ENCODE results near the gene ZP3.
"Not testable (repeated sequence)": the region's sequence is repeated elsewhere in the genome, so short reads cannot be mapped to it uniquely, and the experiment has no call there.

The ZP3 gene

DNA sequence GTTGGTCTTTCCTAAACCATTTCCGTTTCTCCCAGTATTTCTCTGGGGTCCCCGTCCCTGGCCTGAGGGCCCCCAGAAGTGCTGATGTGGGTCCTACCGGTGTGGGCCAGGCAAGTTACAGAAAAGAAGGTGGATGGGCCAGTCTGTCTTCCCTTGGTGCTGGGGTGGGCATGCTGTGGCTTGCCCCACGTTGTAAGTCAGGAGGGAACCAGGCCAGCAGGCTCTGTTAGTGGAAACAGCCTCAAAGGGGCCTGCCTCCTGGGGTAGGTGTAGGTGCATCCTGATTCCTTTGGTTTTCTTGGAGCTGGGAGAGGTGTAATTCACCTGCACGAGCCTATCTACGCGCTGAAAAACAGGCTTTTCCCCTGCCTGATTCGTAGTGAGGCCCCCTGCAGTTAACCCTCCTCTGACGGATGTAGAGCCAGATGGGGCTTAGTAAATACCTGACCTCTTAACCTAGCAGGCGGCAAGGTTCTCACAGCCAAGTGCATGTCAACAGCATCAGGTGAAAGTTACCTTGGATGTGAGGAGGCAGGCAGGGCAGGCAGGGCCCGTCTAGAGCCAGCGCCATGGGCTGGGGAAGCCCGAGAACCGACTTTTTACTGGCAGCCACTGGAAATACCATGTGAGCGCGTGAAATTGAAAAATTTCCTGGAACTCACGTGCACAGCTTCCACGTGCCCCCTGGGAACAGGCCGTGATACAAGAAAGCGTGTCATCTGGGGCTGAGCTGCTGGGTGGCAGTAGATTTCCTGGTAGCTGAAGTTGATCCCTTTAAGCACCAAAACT is 61.3 kb downstream of the ZP3 start:
- not testable (repeated sequence) for DNase-seq

DNA sequence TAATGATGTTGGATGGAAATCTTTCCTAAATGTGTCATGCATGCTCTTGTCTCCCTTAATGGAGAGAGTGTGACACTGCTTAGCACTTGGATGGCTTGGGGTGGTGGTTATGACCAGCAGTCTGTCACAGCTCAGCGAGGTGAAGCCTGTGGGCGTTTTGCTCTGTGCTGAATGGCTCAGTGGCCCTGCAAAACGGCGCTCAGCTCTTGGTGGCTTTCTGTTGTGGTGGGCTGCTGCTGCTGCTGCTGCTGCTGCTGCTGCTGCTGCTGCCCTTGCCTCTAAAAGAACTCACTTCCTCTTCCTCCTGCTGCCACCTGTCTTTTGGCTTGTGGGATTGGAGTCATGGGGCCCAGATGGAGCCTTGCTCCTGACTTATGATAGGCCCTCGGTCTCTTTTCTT is 61.9 kb downstream of the ZP3 start:
- DNase-seq = not testable (repeated sequence)

DNA sequence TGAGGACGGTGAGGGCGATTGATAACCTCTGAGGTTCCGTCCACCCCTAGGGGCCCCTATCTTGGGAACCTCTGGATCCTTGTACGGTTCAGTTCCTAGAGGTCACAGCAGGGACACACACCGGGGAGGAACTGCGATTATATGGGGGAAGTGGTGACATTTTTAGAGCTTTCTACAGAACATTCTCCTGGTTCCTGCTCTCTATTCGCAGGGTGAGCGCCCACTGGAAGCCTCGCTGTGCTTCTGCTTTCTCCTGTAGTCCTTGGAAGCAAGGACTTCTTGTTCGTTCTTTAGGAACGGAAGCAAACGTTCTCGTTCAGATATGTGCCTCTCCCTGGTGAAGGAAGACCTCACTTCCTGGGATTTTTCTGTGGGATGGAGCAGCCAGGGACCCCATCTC is 63.2 kb downstream of the ZP3 start:
- not testable (repeated sequence) for DNase-seq
